ENCODE measurements around the gene ZNF841. TPM values are rescaled to one million over a fixed set of nuclear protein-coding genes. Genes with fewer than 3 reads are reported as not detected.
"Not testable (repeated sequence)": the region's sequence is repeated elsewhere in the genome, so short reads cannot be mapped to it uniquely, and the experiment has no call there.

Gene ZNF841
- total and polyA plus RNA-seq, 2 of the 13 experiments (the other 11 are each of a cell fraction or from before 2014, with no cell fraction given), result 6.2 to 14.2 TPM

DNA sequence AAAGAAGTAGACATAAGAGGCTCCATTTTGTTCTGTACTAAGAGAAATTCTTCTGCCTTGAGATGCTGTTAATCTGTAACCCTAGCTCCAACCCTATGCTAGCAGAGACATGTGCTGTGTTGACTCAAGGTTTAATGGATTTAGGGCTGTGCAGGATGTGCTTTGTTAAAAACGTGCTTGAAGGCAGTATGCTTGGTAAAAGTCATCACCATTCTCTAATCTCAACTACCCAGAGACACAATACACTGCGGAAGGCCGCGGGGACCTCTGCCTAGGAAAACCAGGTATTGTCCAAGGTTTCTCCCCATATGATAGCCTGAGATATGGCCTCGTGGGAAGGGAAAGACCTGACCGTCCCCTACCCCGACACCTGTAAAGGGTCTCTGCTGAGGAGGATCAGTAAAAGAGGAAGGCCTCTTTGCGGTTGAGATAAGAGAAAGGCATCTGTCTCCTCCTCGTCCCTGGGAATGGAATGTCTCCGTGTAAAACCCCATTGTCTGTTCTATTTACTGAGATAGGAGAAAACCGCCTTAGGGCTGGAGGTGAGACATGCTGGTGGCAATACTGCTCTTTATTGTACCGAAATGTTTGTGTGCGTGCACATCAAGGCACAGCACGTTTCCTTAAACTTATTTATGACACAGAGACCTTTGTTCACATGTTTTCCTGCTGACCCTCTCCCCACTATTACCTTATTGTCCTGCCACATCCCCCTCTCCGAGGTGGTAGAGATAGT, 69.1 kb downstream of the ZNF841 start:
- CTCF ChIA-PET (ENCODE audit: low intra/inter-chr PET ratio, low total read pairs); H2AFZ ChIP-seq (ENCODE audit: low read length); BruUV-seq (replicated peaks); ATAC-seq; in situ Hi-C loops (cut with HindIII; ENCODE audit: extremely low pct_ligation_motif_present, low pct_unique_long_range_greater_than_20kb); H3K27me3 ChIP-seq (ENCODE audit: control insufficient read depth in 1 of 2, insufficient read depth in 2 of 2, low read length in 2 of 2); H4K20me1 ChIP-seq (ENCODE audit: insufficient read depth, low read length); H3K9me3 ChIP-seq (ENCODE audit: low read length); TF ChIP-seq CREB1 (IDR thresholded peaks at IDR 0.05): not testable (repeated sequence)
- peak; percentile 71 for DNase-seq (ENCODE audit: low spot score)
- Histone ChIP-seq H3K4me3 (replicated peaks in 1 of 3; ENCODE audit: insufficient read depth in 1 of 3, low read depth in 2 of 3, low read length in 3 of 3) (peak overlapping the region; percentile 89 to 100 (median 95)), H3K27ac (ENCODE audit: extremely low read length, insufficient read depth, low read length) (peak overlapping the region; percentile 97), H3K4me1 (ENCODE audit: insufficient read depth, low read length) (peaks cover 56% of the 10 kb centered on the region), H3K36me3 (replicated peaks in 1 of 2; ENCODE audit: control insufficient read depth in 1 of 2, insufficient read depth in 2 of 2, low read length in 2 of 2) (peaks cover 13 to 31% of the 10 kb centered on the region in 2 experiments), H3K79me2 (ENCODE audit: insufficient read depth, low read length) (peaks cover 51% of the 10 kb centered on the region), H3K9ac (ENCODE audit: insufficient read depth, low read depth, low read length) (peak overlapping the region; percentile 97), H3K4me2 (ENCODE audit: low read depth, low read length) (peak overlapping the region; percentile 84)
- POLR2A ChIA-PET, result interaction anchor here (0.8 to 0.9 kb wide), 4 partner anchors 14 to 163 kb away, joined by 3 to 7 read pairs (median 5); partner anchors contain the start of genes PPP2R1A, ZNF432 and ZNF615
- 18% methylated on average over 10 of the region's 15 CpGs for WGBS (ENCODE audit: low lambda C conversion rate)
- intact Hi-C loops (cut with micrococcal nuclease; ENCODE audit: unreplicated experiment), result loop anchor here (2.0 kb wide), 1 partner anchor 22 kb away; the partner anchor contains the start of gene ZNF432
- peak; percentile 60 for FAIRE-seq
- TF ChIP-seq ZNF556 (CRISPR knock-in tag; IDR thresholded peaks at IDR 0.05; ENCODE audit: borderline replicate concordance), result peak; percentile 54; the same call in 1 of the 2 replicates
- TF ChIP-seq, protein P1, sequence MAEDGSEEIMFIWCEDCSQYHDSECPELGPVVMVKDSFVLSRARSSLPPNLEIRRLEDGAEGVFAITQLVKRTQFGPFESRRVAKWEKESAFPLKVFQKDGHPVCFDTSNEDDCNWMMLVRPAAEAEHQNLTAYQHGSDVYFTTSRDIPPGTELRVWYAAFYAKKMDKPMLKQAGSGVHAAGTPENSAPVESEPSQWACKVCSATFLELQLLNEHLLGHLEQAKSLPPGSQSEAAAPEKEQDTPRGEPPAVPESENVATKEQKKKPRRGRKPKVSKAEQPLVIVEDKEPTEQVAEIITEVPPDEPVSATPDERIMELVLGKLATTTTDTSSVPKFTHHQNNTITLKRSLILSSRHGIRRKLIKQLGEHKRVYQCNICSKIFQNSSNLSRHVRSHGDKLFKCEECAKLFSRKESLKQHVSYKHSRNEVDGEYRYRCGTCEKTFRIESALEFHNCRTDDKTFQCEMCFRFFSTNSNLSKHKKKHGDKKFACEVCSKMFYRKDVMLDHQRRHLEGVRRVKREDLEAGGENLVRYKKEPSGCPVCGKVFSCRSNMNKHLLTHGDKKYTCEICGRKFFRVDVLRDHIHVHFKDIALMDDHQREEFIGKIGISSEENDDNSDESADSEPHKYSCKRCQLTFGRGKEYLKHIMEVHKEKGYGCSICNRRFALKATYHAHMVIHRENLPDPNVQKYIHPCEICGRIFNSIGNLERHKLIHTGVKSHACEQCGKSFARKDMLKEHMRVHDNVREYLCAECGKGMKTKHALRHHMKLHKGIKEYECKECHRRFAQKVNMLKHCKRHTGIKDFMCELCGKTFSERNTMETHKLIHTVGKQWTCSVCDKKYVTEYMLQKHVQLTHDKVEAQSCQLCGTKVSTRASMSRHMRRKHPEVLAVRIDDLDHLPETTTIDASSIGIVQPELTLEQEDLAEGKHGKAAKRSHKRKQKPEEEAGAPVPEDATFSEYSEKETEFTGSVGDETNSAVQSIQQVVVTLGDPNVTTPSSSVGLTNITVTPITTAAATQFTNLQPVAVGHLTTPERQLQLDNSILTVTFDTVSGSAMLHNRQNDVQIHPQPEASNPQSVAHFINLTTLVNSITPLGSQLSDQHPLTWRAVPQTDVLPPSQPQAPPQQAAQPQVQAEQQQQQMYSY (CRISPR knock-in tag; IDR thresholded peaks at IDR 0.05), result 0 out of 2 replicates have a peak, but pooled peaks have one; percentile 30
- TF ChIP-seq, protein P2, sequence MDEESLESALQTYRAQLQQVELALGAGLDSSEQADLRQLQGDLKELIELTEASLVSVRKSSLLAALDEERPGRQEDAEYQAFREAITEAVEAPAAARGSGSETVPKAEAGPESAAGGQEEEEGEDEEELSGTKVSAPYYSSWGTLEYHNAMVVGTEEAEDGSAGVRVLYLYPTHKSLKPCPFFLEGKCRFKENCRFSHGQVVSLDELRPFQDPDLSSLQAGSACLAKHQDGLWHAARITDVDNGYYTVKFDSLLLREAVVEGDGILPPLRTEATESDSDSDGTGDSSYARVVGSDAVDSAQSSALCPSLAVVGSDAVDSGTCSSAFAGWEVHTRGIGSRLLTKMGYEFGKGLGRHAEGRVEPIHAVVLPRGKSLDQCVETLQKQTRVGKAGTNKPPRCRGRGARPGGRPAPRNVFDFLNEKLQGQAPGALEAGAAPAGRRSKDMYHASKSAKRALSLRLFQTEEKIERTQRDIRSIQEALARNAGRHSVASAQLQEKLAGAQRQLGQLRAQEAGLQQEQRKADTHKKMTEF (CRISPR knock-in tag; IDR thresholded peaks at IDR 0.05), result peak; percentile 26; the same call in 1 of the 2 replicates
- TF ChIP-seq NKX3-1 (CRISPR knock-in tag; IDR thresholded peaks at IDR 0.05), result 0 out of 2 replicates have a peak, but pooled peaks have one; percentile 53
- TF ChIP-seq ZNF614 (CRISPR knock-in tag; IDR thresholded peaks at IDR 0.05; ENCODE audit: borderline replicate concordance), result peak; percentile 40; the same call in 1 of the 2 replicates
- TF ChIP-seq KLF12 (CRISPR knock-in tag; IDR thresholded peaks at IDR 0.05; ENCODE audit: borderline replicate concordance), result 0 out of 2 replicates have a peak, but pooled peaks have one; percentile 41
- TF ChIP-seq RXRB (CRISPR knock-in tag; IDR thresholded peaks at IDR 0.05; ENCODE audit: borderline replicate concordance), result peak; percentile 17; the same call in 1 of the 2 replicates
- peak; percentile 68; the same call in 1 of the 2 replicates for TF ChIP-seq IRF2 (CRISPR knock-in tag; IDR thresholded peaks at IDR 0.05)
- TF ChIP-seq, protein P3, sequence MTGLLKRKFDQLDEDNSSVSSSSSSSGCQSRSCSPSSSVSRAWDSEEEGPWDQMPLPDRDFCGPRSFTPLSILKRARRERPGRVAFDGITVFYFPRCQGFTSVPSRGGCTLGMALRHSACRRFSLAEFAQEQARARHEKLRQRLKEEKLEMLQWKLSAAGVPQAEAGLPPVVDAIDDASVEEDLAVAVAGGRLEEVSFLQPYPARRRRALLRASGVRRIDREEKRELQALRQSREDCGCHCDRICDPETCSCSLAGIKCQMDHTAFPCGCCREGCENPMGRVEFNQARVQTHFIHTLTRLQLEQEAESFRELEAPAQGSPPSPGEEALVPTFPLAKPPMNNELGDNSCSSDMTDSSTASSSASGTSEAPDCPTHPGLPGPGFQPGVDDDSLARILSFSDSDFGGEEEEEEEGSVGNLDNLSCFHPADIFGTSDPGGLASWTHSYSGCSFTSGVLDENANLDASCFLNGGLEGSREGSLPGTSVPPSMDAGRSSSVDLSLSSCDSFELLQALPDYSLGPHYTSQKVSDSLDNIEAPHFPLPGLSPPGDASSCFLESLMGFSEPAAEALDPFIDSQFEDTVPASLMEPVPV (CRISPR knock-in tag; IDR thresholded peaks at IDR 0.05), result peak; percentile 26; the same call in 1 of the 2 replicates
- TF ChIP-seq CREB1 (CRISPR knock-in tag; IDR thresholded peaks at IDR 0.05), result peak; percentile 62
- TF ChIP-seq ZNF350 (CRISPR knock-in tag; IDR thresholded peaks at IDR 0.05; ENCODE audit: borderline replicate concordance, low read depth), result peak; percentile 33; the same call in 1 of the 2 replicates
- TF ChIP-seq HDAC2 (CRISPR knock-in tag; IDR thresholded peaks at IDR 0.05), result peak; percentile 58; the same call in 1 of the 2 replicates
- TF ChIP-seq ZNF501 (CRISPR knock-in tag; IDR thresholded peaks at IDR 0.05), result 0 out of 2 replicates have a peak, but pooled peaks have one; percentile 19
- TF ChIP-seq SATB2 (CRISPR knock-in tag; IDR thresholded peaks at IDR 0.05), result 0 out of 2 replicates have a peak, but pooled peaks have one; percentile 17
- peak; percentile 44; the same call in 1 of the 2 replicates for TF ChIP-seq KAT7 (CRISPR knock-in tag; IDR thresholded peaks at IDR 0.05; ENCODE audit: borderline replicate concordance)
- 0 out of 2 replicates have a peak, but pooled peaks have one; percentile 45 for TF ChIP-seq NAIF1 (CRISPR knock-in tag; IDR thresholded peaks at IDR 0.05; ENCODE audit: borderline replicate concordance)

All from HepG2 (cell line).